ENCODE results near the gene ZC3HAV1.
"Not testable (repeated sequence)": the region's sequence is repeated elsewhere in the genome, so short reads cannot be mapped to it uniquely, and the experiment has no call there.

The ZC3HAV1 gene

GRCh38 chr7:139055674-139056073 lies 53.8 kb downstream of the ZC3HAV1 start:
- no peak overlapping the region for H3K4me3 ChIP-seq (replicated peaks; ENCODE audit: low read depth, low read length)
- no peak for DNase-seq (ENCODE audit: low read depth)
- TF ChIP-seq, protein P1, sequence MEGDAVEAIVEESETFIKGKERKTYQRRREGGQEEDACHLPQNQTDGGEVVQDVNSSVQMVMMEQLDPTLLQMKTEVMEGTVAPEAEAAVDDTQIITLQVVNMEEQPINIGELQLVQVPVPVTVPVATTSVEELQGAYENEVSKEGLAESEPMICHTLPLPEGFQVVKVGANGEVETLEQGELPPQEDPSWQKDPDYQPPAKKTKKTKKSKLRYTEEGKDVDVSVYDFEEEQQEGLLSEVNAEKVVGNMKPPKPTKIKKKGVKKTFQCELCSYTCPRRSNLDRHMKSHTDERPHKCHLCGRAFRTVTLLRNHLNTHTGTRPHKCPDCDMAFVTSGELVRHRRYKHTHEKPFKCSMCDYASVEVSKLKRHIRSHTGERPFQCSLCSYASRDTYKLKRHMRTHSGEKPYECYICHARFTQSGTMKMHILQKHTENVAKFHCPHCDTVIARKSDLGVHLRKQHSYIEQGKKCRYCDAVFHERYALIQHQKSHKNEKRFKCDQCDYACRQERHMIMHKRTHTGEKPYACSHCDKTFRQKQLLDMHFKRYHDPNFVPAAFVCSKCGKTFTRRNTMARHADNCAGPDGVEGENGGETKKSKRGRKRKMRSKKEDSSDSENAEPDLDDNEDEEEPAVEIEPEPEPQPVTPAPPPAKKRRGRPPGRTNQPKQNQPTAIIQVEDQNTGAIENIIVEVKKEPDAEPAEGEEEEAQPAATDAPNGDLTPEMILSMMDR (IDR thresholded peaks at IDR 0.05; ENCODE audit: low read length, missing control alignments) = no peak

DNA sequence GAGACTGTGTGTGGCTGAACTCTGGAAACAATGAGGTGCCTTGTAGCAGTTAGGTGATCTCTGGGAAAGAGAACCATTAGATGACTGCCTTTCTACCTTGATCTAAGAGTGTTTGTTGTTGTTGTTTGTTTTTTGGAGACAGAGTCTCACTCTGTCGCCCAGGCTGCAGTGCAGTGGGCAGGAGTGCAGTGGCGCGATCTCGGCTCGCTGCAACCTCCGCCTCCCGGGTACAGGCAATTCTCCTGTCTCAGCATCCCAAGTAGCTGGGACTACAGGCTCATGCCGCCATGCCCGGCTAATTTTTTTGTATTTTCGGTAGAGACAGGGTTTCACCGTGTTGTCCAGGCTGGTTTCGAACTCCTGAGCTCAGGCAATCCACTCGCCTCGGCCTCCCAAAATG lies 54.9 kb downstream of the ZC3HAV1 start:
- H3K4me3 ChIP-seq (replicated peaks; ENCODE audit: low read depth, low read length); DNase-seq (ENCODE audit: low read depth): not testable (repeated sequence)

DNA sequence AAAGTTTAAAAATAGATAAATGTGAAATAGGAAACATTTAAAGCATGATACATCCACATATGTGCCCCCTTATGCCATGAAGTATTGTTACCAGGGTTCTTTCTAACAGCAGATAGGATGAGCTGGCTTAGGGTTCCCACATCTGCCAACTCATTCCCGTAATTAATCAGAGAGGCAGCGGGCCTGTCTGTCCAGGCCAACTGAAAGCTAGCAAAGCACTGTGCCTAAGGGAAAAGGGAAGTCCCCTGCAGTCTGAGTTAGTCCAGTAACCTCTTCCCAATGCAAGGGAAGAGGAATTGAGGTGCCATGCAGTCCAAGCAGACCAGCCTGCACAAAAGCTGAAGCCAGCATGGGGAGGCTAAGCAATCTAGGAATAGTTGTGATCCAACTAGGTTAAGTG lies 55.4 kb downstream of the ZC3HAV1 start:
- DNase-seq (ENCODE audit: low read depth) = no peak
- TF ChIP-seq, protein P1 (IDR thresholded peaks at IDR 0.05; ENCODE audit: low read length, missing control alignments) = no peak
- H3K4me3 ChIP-seq (replicated peaks; ENCODE audit: low read depth, low read length) = no peak overlapping the region

DNA sequence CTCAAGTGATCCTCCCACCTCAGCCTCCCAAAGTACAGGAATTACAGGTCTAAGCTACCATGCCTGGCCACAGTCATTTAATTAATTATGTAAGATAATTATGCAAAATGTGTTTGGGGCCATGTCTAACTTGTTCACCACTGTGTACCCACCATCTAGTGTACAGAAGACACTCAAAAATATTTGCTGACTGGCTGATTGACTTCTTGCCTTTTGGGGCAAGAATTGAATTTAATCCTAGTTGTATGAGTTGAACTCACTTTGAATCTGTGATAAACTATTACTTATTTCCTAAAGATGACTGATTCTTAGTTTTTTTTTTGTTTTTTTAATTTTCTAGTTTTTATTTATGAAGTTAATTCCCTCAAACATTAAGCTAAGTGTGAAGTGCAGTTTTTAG lies 57.9 kb downstream of the ZC3HAV1 start:
- no peak for DNase-seq (ENCODE audit: low read depth)
- TF ChIP-seq, protein P1 (IDR thresholded peaks at IDR 0.05; ENCODE audit: low read length, missing control alignments) = no peak
- no peak overlapping the region for H3K4me3 ChIP-seq (replicated peaks; ENCODE audit: low read depth, low read length)

- no peak for DNase-seq (ENCODE audit: low read depth)
- H3K4me3 ChIP-seq (replicated peaks; ENCODE audit: low read depth, low read length) = no peak overlapping the region
- TF ChIP-seq, protein P1 (IDR thresholded peaks at IDR 0.05; ENCODE audit: low read length, missing control alignments) = no peak
Measured at GRCh38 chr7:139049936-139050335, 59.6 kb downstream of the ZC3HAV1 start.

DNA sequence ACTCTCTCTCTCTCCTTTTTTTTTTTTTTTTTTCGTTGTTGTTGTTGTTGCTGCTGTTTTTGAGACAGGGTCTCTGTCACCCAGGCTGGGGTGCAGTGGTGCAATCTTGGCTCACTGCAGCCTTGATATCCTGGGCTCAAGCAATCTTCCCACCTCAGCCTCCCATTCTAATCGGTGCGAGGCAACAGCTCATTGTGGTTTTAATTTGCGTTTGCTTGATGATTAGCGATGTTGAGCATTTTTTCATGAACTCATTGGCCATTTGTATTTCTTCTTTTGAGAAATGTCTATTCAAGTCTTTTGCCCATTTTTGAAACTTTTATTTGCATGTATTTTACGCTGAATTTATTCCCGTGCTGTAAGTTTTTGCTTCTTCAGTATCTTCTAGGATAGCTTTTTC lies 60.4 kb downstream of the ZC3HAV1 start:
- H3K4me3 ChIP-seq (replicated peaks; ENCODE audit: low read depth, low read length) = no peak overlapping the region
- TF ChIP-seq, protein P1 (IDR thresholded peaks at IDR 0.05; ENCODE audit: low read length, missing control alignments) = no peak
- DNase-seq (ENCODE audit: low read depth) = no peak

GRCh38 chr7:139047970-139048369 lies 61.5 kb downstream of the ZC3HAV1 start:
- TF ChIP-seq, protein P1 (IDR thresholded peaks at IDR 0.05; ENCODE audit: low read length, missing control alignments) = no peak
- no peak for DNase-seq (ENCODE audit: low read depth)
- H3K4me3 ChIP-seq (replicated peaks; ENCODE audit: low read depth, low read length) = no peak overlapping the region

DNA sequence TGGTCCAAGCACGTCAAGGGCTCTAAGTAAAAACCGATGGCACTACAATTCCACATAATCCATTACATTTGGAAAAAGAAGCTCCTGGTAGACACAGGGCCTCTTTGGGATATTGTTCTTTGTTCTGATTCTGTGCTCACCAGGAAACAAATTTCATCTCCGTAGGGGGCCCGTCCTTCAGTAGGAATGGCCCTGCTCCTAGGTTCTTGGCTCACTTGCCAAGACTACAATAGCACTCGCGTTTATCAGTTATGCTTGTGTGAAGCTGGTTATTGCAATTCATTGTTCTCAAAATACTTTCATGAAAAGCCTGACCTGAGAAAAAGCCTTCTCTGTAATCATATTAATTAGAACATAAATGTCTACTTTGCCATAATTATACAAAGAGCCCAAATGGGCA lies 63.4 kb downstream of the ZC3HAV1 start:
- TF ChIP-seq, protein P1 (IDR thresholded peaks at IDR 0.05; ENCODE audit: low read length, missing control alignments) = no peak

More for the DNA sequence above, 63.4 kb downstream of the ZC3HAV1 start:
- no peak for DNase-seq (ENCODE audit: low read depth)
- no peak overlapping the region for H3K4me3 ChIP-seq (replicated peaks; ENCODE audit: low read depth, low read length)
